GM18498 (cell line): ENCODE results near the gene PPP1R3F.
"Not testable (repeated sequence)": the region's sequence is repeated elsewhere in the genome, so short reads cannot be mapped to it uniquely, and the experiment has no call there.

Source experiments
- ATAC-seq: cut with Tn5 transposase; IDR thresholded peaks from one replicate; pipeline ENCODE4 v1.9.1; 2021; ENCODE audit warnings: mild to moderate bottlenecking, moderate library complexity; ENCODE audit not compliant: unreplicated experiment

Gene PPP1R3F

GRCh38 chrX:49310371-49310770 lies 40.8 kb downstream of the PPP1R3F start:
- ATAC-seq: no peak

- ATAC-seq: no peak
Measured at GRCh38 chrX:49312176-49312575, 42.6 kb downstream of the PPP1R3F start.

- ATAC-seq: no peak
Measured at GRCh38 chrX:49316085-49316484, 46.5 kb downstream of the PPP1R3F start.

GRCh38 chrX:49321737-49322136 lies 52.1 kb downstream of the PPP1R3F start, which contains the start of gene GAGE12J:
Gene GAGE12J (plus strand): TSS chrX:49322037. CDS start chrX:49323194, 1,157 bp downstream.
- ATAC-seq: not testable (repeated sequence)

GRCh38 chrX:49322266-49322665 lies 52.7 kb downstream of the PPP1R3F start:
- not testable (repeated sequence) for ATAC-seq

- ATAC-seq: not testable (repeated sequence)
Measured at GRCh38 chrX:49323735-49324134, 54.1 kb downstream of the PPP1R3F start.

GRCh38 chrX:49330421-49330820 lies 60.8 kb downstream of the PPP1R3F start:
- not testable (repeated sequence) for ATAC-seq

- ATAC-seq: not testable (repeated sequence)
Measured at GRCh38 chrX:49331282-49331681, 61.7 kb downstream of the PPP1R3F start, which contains the start of gene GAGE13. Gene GAGE13 (plus strand): TSS chrX:49331582. CDS start chrX:49332738, 1,156 bp downstream.

- ATAC-seq: not testable (repeated sequence)
Measured at GRCh38 chrX:49331841-49332240, 62.2 kb downstream of the PPP1R3F start.
